GM19193 (cell line): Measurements from ENCODE around the gene MCOLN2.

ENCODE experiments used
- POLR2A ChIP-seq: IDR thresholded peaks from 4 replicates; pipeline ENCODE4 v1.6.1; 2011; ENCODE audit not compliant: insufficient read depth, insufficient read length; ENCODE audit errors: extremely low read depth

MCOLN2 gene

DNA sequence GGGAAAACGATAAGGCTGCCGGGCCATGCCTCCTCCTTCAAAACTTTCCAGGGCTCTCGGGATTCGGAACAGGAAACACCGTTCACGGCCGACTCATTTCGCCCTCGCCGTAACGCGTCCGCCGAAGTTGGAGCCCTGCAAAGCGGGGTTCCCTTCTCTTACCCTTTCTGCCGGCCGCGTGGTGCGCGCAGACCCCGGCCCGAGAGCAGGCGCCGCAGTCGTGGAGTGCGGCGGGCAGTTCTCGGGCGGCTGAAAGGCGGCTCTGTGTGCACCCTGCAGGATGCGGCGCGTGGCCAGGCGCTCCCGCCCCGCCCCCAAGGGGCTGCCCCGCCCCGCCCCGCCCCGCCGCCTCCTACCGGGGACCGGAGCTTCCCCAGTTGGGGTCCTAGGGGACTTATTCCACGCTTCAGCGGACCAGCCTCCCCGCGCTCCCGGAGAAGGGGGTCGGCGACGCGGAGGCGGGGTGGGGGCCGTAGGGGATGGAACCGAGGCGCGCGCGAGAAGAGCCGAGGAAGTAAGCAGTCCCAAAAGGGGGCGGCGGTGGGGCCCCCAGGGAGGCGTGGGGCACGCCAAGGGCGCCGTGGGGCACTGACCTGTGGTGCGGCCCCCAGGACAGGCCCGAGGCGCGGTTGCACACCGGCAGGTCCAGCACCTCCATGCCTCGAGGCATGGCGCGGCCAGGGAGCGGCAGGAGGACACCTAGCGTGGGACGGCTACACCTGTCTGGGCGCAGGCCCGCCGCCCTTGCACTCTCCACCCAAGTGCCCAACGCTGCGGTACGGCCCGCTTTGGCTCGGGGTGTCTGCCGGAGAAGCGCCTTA lies at the start of gene MCOLN2:
Gene MCOLN2, minus strand, starts transcription at position 268 of the 821 bp plus-strand sequence. Its CDS starts 241 bp downstream, at position 27.
- peak; percentile 81 for TF ChIP-seq POLR2A

DNA sequence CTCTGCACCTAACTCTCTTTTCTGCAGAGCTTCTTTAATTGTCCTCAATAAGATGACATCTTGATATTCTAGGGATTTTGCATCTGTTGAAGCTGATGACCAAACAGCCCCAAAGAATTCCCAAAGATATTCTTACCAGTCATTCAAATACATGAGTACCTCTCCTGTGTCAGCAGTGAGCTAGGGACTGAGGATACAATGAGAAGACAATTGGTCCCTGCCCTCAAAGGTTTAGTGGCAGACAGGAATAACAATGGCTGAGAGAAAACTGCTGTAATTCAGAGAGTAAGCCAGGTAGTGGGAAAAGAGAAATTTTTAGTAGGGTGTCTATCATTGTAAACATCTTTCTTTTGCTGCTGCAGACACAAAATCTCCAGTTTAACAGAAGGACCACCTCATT lies 45.5 kb upstream of the MCOLN2 start:
- no peak for TF ChIP-seq POLR2A

- TF ChIP-seq POLR2A = no peak
These were observed 44.9 kb upstream of the MCOLN2 start for GRCh38 chr1:85041793-85042192.

GRCh38 chr1:85033221-85033620 lies 36.3 kb upstream of the MCOLN2 start:
- TF ChIP-seq POLR2A = no peak

DNA sequence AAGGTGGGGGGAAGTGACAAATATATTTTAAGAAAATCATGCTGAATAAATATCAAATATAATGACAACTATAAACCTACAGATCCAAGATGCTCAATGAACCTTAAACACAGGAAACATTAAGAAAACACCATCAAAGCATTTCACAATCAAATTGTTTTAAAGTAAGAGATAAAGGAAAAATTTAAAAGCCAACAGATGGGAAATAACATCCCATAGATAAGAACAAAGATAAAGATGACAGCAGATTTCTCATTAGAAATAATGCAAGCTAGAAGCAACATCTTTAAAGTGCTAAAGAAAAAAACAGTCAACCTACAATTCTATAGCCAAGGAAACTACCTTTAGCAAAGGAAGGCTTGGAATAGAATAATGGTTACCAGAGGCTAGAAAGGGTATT lies 33.6 kb upstream of the MCOLN2 start:
- TF ChIP-seq POLR2A = no peak

GRCh38 chr1:85028151-85028550 lies 31.2 kb upstream of the MCOLN2 start:
- no peak for TF ChIP-seq POLR2A

GRCh38 chr1:85027242-85027983 lies 30.5 kb upstream of the MCOLN2 start:
- TF ChIP-seq POLR2A = no peak

- no peak for TF ChIP-seq POLR2A
These were observed 29.0 kb upstream of the MCOLN2 start for GRCh38 chr1:85025940-85026339.

DNA sequence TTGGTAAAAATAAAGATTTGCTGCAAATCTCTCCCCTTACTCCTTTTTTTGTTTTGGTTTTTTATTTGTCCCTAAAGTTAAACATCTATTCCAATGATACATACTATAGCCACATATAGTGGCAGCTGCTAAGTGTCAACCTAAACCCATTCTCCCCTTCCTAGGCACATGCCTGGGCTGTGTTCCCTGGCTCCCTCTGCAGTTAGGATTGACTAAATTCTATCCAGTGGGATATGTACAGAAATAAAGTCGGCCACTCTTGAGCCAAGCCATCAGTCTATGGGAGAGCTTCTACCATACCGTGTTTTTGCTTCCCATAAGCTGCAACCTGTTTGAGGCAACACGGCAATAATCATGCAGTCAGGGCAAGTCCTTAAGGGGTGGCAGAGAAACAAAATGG lies 27.8 kb upstream of the MCOLN2 start:
- no peak for TF ChIP-seq POLR2A

- no peak for TF ChIP-seq POLR2A
These were observed 25.8 kb upstream of the MCOLN2 start for GRCh38 chr1:85022700-85023099.

DNA sequence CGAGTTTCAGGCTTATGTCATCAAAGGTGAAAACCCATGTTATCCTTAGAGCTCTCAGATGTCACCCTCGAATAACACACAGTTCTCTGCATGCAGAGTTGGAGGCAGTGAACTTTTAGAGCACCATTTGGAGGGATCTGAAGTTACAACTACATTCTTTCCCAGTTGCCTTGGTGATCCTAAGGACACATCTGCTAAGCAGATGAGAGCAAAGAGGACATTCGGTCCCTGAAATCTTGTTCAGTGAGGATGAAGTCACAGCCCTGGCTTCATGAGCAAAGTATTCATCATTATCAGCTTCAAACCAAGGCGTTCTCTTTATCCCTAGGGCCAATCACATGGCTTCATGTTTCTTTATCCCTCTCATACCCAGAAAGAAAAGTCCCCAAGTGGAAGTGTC lies 23.1 kb upstream of the MCOLN2 start:
- no peak for TF ChIP-seq POLR2A

GRCh38 chr1:85015826-85016225 lies 18.9 kb upstream of the MCOLN2 start:
- TF ChIP-seq POLR2A = no peak

DNA sequence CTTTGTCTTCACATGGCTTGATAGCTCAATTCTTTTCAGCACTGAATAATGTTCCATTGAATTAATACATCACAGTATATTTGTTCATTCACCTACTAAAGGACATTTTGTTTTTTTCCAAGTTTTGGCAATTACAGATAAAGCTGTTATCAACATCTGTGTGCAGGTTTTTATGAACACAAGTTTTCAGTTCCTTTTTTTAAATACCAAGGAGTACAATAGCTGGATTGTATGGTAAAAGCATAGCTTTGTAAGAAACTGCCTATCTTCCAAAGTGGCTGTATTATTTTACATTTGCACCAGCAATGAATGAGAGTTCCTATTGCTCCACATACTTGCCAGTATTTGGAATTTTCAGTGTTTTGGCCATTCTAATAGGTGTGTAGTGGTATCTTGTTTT lies 4.8 kb upstream of the MCOLN2 start:
- no peak for TF ChIP-seq POLR2A

GRCh38 chr1:84998642-84999280 lies 1.8 kb upstream of the MCOLN2 start:
- TF ChIP-seq POLR2A = peak; percentile 36

- no peak for TF ChIP-seq POLR2A
These were observed 1.0 kb upstream of the MCOLN2 start for GRCh38 chr1:84997667-84998600.
